HG03135 (cell line): ENCODE data around the gene S100A14.

Experiments
- ATAC-seq: cut with Tn5 transposase; IDR thresholded peaks from one replicate; pipeline ENCODE4 v1.9.1; 2021; ENCODE audit warnings: mild to moderate bottlenecking, moderate library complexity; ENCODE audit not compliant: unreplicated experiment

The S100A14 gene

GRCh38 chr1:153566414-153567371 is 49.4 kb downstream of the S100A14 start:
- no peak for ATAC-seq

GRCh38 chr1:153565529-153566374 is 50.4 kb downstream of the S100A14 start, which contains the start of gene S100A2:
Gene S100A2 (minus strand): TSS chr1:153565844. CDS start chr1:153563877, 1,967 bp downstream.
- no peak for ATAC-seq
